ENCODE data around the gene NFKB1.

GRCh38 chr4:102647117-102647516, 146.0 kb downstream of the NFKB1 start:
- TF ChIP-seq CTCF (IDR thresholded peaks at IDR 0.05) (no peak), EP300 (IDR thresholded peaks at IDR 0.05) (no peak), POLR2AphosphoS5 (IDR thresholded peaks at IDR 0.05) (no peak), POLR2A (IDR thresholded peaks at IDR 0.05; ENCODE audit: low read depth) (no peak)

All from esophagus muscularis mucosa (tissue), 4 donors.